DND-41 (cell line): ENCODE measurements around the gene FBXO3.

Experiments used
- EZH2 ChIP-seq: IDR thresholded peaks from 3 replicates; pipeline ENCODE4 v1.6.1; 2012; ENCODE audit warnings: borderline replicate concordance, low read depth, mild to moderate bottlenecking, moderate library complexity, low read length, inconsistent platforms; ENCODE audit not compliant: severe bottlenecking
- TF ChIP-seq, protein P1 (sequence below): IDR thresholded peaks from 2 replicates; pipeline ENCODE4 v1.5.1; 2012; ENCODE audit warnings: borderline replicate concordance, low read length, moderate library complexity, mild to moderate bottlenecking; ENCODE audit not compliant: poor library complexity, severe bottlenecking; ENCODE audit errors: extremely low read depth

DNA sequence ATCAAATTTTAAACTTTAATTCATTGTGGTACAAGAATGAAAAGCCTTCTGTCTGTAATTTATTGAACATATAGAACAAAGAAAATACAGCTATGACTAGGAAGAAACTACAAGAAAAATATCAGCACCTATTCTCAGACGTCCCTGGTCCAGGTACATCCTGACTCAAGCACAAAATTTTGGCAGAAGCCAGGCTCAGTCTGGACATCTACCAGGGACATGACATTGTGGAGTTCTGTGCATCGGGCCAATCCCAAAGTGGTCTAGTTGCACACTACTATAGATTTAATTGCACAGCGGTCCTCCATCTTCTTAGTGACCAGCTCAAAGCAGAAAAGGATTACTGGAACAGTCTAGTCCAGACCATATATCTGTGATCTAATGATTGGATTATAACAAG, 22.4 kb downstream of the FBXO3 start:
- TF ChIP-seq, protein P1, sequence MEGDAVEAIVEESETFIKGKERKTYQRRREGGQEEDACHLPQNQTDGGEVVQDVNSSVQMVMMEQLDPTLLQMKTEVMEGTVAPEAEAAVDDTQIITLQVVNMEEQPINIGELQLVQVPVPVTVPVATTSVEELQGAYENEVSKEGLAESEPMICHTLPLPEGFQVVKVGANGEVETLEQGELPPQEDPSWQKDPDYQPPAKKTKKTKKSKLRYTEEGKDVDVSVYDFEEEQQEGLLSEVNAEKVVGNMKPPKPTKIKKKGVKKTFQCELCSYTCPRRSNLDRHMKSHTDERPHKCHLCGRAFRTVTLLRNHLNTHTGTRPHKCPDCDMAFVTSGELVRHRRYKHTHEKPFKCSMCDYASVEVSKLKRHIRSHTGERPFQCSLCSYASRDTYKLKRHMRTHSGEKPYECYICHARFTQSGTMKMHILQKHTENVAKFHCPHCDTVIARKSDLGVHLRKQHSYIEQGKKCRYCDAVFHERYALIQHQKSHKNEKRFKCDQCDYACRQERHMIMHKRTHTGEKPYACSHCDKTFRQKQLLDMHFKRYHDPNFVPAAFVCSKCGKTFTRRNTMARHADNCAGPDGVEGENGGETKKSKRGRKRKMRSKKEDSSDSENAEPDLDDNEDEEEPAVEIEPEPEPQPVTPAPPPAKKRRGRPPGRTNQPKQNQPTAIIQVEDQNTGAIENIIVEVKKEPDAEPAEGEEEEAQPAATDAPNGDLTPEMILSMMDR: no peak
- TF ChIP-seq EZH2: no peak
